H9 (cell line): ENCODE measurements around the gene OR6Y1. TPM values are rescaled to one million over a fixed set of nuclear protein-coding genes. Genes with fewer than 3 reads are reported as not detected.

Experiments
- DNase-seq: peaks from one replicate; pipeline ENCODE4 v3.0.0-alpha.2; 2017
- H2AFZ ChIP-seq: one replicate; pipeline ENCODE4 v1.6.1; 2013; ENCODE audit warnings: mild to moderate bottlenecking, low read length, control low read depth, moderate library complexity
- H2AK5ac ChIP-seq: 2 replicates; pipeline ENCODE4 v1.6.1; 2013; ENCODE audit warnings: low read length, control low read depth, mixed read lengths; ENCODE audit not compliant: insufficient read length
- H2BK120ac ChIP-seq: one replicate; pipeline ENCODE4 v1.6.1; 2013; ENCODE audit warnings: low read depth, mild to moderate bottlenecking, low read length, control low read depth, inconsistent platforms; ENCODE audit not compliant: poor library complexity, severe bottlenecking
- H2BK12ac ChIP-seq: 2 replicates; pipeline ENCODE4 v1.6.1; 2013; ENCODE audit warnings: low read length, control low read depth, mixed read lengths, low read depth; ENCODE audit not compliant: insufficient read length
- H2BK15ac ChIP-seq: 2 replicates; pipeline ENCODE4 v1.6.1; 2013; ENCODE audit warnings: low read depth, low read length, control low read depth
- H2BK20ac ChIP-seq: one replicate; pipeline ENCODE4 v1.6.1; 2013; ENCODE audit warnings: low read depth, mild to moderate bottlenecking, low read length, control low read depth, inconsistent platforms; ENCODE audit not compliant: poor library complexity, severe bottlenecking
- H2BK5ac ChIP-seq: 2 replicates; pipeline ENCODE4 v1.6.1; 2013; ENCODE audit warnings: low read length, control low read depth, mixed read lengths; ENCODE audit not compliant: insufficient read length
- H3K14ac ChIP-seq: 2 replicates; pipeline ENCODE4 v1.6.1; 2013; ENCODE audit warnings: low read length, control low read depth; ENCODE audit not compliant: insufficient read depth
- H3K18ac ChIP-seq: 2 replicates; pipeline ENCODE4 v1.6.1; 2013; ENCODE audit warnings: low read depth, mild to moderate bottlenecking, mixed read lengths, low read length, control low read depth; ENCODE audit not compliant: insufficient read length
- H3K23ac ChIP-seq: 2 replicates; pipeline ENCODE4 v1.6.1; 2013; ENCODE audit warnings: low read length, control low read depth, mixed read lengths, low read depth; ENCODE audit not compliant: insufficient read length
- H3K23me2 ChIP-seq: 2 replicates; pipeline ENCODE4 v1.6.1; 2013; ENCODE audit warnings: low read depth, mild to moderate bottlenecking, mixed read lengths, low read length, control low read depth; ENCODE audit not compliant: insufficient read length, poor library complexity, severe bottlenecking
- H3K27ac ChIP-seq: 2 replicates; pipeline ENCODE4 v1.5.1; 2013; ENCODE audit warnings: low read length, control low read depth, mixed read lengths, low read depth; ENCODE audit not compliant: insufficient read length
- H3K27me3 ChIP-seq: 2 replicates; pipeline ENCODE4 v1.6.1; 2013; ENCODE audit warnings: low read length, control low read depth, inconsistent platforms; ENCODE audit not compliant: insufficient read depth
- H3K4ac ChIP-seq: 2 replicates; pipeline ENCODE4 v1.6.1; 2013; ENCODE audit warnings: low read depth, mild to moderate bottlenecking, control low read depth, inconsistent platforms, low read length, moderate library complexity
- H3K4me1 ChIP-seq: 2 replicates; pipeline ENCODE4 v1.6.1; 2013; ENCODE audit warnings: low read length, control low read depth, inconsistent platforms; ENCODE audit not compliant: insufficient read depth
- H3K4me2 ChIP-seq: 2 replicates; pipeline ENCODE4 v1.6.1; 2013; ENCODE audit warnings: low read length, control low read depth, mixed read lengths; ENCODE audit not compliant: insufficient read length, insufficient read depth
- H3K56ac ChIP-seq: 2 replicates; pipeline ENCODE4 v1.6.1; 2013; ENCODE audit warnings: low read depth, mild to moderate bottlenecking, mixed read lengths, low read length, control low read depth; ENCODE audit not compliant: insufficient read length
- H3K79me1 ChIP-seq: 2 replicates; pipeline ENCODE4 v1.6.1; 2013; ENCODE audit warnings: low read depth, mild to moderate bottlenecking, moderate library complexity, low read length, control low read depth, inconsistent platforms; ENCODE audit not compliant: insufficient read depth, poor library complexity, severe bottlenecking
- H3K79me2 ChIP-seq: 2 replicates; pipeline ENCODE4 v1.6.1; 2013; ENCODE audit warnings: low read length, control low read depth, inconsistent platforms; ENCODE audit not compliant: insufficient read depth
- H3K9ac ChIP-seq: 2 replicates; pipeline ENCODE4 v1.6.1; 2013; ENCODE audit warnings: low read length, control low read depth, mixed read lengths; ENCODE audit not compliant: insufficient read length; ENCODE audit errors: extremely low read depth
- H3K9me3 ChIP-seq: one replicate; pipeline ENCODE4 v1.6.1; 2013; ENCODE audit warnings: low read depth, low read length, inconsistent platforms; ENCODE audit not compliant: control insufficient read depth
- H3T11ph ChIP-seq: one replicate; pipeline ENCODE4 v1.6.1; 2013; ENCODE audit warnings: mild to moderate bottlenecking, low read length, control low read depth, inconsistent platforms
- H4K20me1 ChIP-seq: one replicate; pipeline ENCODE4 v1.6.1; 2013; ENCODE audit not compliant: control insufficient read depth, insufficient read length, insufficient read depth
- H4K5ac ChIP-seq: 2 replicates; pipeline ENCODE4 v1.6.1; 2013; ENCODE audit warnings: low read depth, mild to moderate bottlenecking, mixed read lengths, low read length, control low read depth; ENCODE audit not compliant: insufficient read length
- H4K8ac ChIP-seq: replicated peaks from 2 replicates; pipeline ENCODE4 v1.6.1; 2013; ENCODE audit warnings: low read length, control low read depth, mixed read lengths, low read depth; ENCODE audit not compliant: insufficient read length
- H4K91ac ChIP-seq: 2 replicates; pipeline ENCODE4 v1.6.1; 2013; ENCODE audit warnings: low read depth, mild to moderate bottlenecking, moderate library complexity, mixed read lengths, low read length, control low read depth; ENCODE audit not compliant: insufficient read length
- H3K27ac Mint-ChIP-seq, 3 experiments: 2 replicates in 2 of 3; 3 replicates in 1 of 3; pipeline ENCODE4 v1.8.0; 2020 to 2021; ENCODE audit warnings: mixed read lengths in 3 of 3, mild to moderate bottlenecking in 1 of 3, moderate library complexity in 1 of 3
- H3K27me3 Mint-ChIP-seq: 2 replicates; pipeline ENCODE4 v1.8.0; 2021; ENCODE audit warnings: low read depth, mild to moderate bottlenecking, moderate library complexity, mixed read lengths
- H3K36me3 Mint-ChIP-seq, 3 experiments: 2 replicates in 2 of 3; 3 replicates in 1 of 3; pipeline ENCODE4 v1.8.0; 2020 to 2021; ENCODE audit warnings: low read depth in 3 of 3, mixed read lengths in 3 of 3; ENCODE audit not compliant: insufficient read depth in 1 of 3
- H3K4me1 Mint-ChIP-seq, 2 experiments: 2 replicates each; pipeline ENCODE4 v1.8.0; 2020; ENCODE audit warnings: mixed read lengths in 2 of 2
- H3K4me3 Mint-ChIP-seq, 2 experiments: 2 replicates in 1 of 2; 3 replicates in 1 of 2; pipeline ENCODE4 v1.8.0; 2020 to 2021; ENCODE audit warnings: mild to moderate bottlenecking in 2 of 2, mixed read lengths in 2 of 2, moderate library complexity in 1 of 2
- H3K9me3 Mint-ChIP-seq, 2 experiments: 2 replicates in 1 of 2; 3 replicates in 1 of 2; pipeline ENCODE4 v1.8.0; 2020; ENCODE audit warnings: mild to moderate bottlenecking in 2 of 2, mixed read lengths in 2 of 2, moderate library complexity in 1 of 2
- CTCF ChIP-seq: fragments of 200-600 bp; sonication (generic); conservative IDR thresholded peaks from 3 replicates; pipeline ENCODE4 v1.8.0; 2021; ENCODE audit warnings: antibody characterized with exemption, mild to moderate bottlenecking
- whole genome bisulfite sequencing: extraction: QIAGEN DNeasy Blood & Tissue Kit; methylation state at CpG from one replicate; pipeline ENCODE4 v1.1.7; 2013; ENCODE audit warnings: missing lambda C conversion rate, low lambda C conversion rate, mixed read lengths; ENCODE audit not compliant: insufficient read length; ENCODE audit errors: extremely low coverage; 5-methylcytosine and 5-hydroxymethylcytosine counted together
- total RNA-seq: library from RNA; stranded (reverse); gene quantifications from 2 replicates; pipeline ENCODE4 v1.2.1, GENCODE V29; 2021

The OR6Y1 gene
- total RNA-seq, 1 experiment from 2014 or later: not detected

GRCh38 chr1:158494796-158495195 is 59.4 kb downstream of the OR6Y1 start:
- WGBS: no CpG with 5 or more reads among the region's 2 CpGs
- Mint-ChIP-seq H3K4me3 (no peak overlapping the region), H3K4me1 (no peaks in the 10 kb centered on the region), H3K36me3 (no peaks in the 10 kb centered on the region), H3K27ac (no peak overlapping the region), H3K27me3 (no peaks in the 10 kb centered on the region), H3K9me3 (no peaks in the 10 kb centered on the region)
- no peak overlapping the region for H4K91ac ChIP-seq
- no peak overlapping the region for H2BK120ac ChIP-seq
- no peaks in the 10 kb centered on the region for H4K20me1 ChIP-seq
- no peak overlapping the region for H3T11ph ChIP-seq
- H4K8ac ChIP-seq: no peak overlapping the region
- H2BK15ac ChIP-seq: no peak overlapping the region
- no peak overlapping the region for H3K9ac ChIP-seq
- no peaks in the 10 kb centered on the region for H3K79me1 ChIP-seq
- no peak overlapping the region for H2BK5ac ChIP-seq
- no peak overlapping the region for H3K56ac ChIP-seq
- H2AFZ ChIP-seq: no peak overlapping the region
- no peak overlapping the region for H2BK12ac ChIP-seq
- H2AK5ac ChIP-seq: no peak overlapping the region
- no peak overlapping the region for H3K27ac ChIP-seq
- no peaks in the 10 kb centered on the region for H3K23me2 ChIP-seq
- no peaks in the 10 kb centered on the region for H3K4me1 ChIP-seq
- TF ChIP-seq CTCF: no peak
- no peak for DNase-seq
- H3K4ac ChIP-seq: no peak overlapping the region
- H3K14ac ChIP-seq: no peak overlapping the region
- H3K23ac ChIP-seq: no peak overlapping the region
- H3K79me2 ChIP-seq: no peaks in the 10 kb centered on the region
- H3K9me3 ChIP-seq: no peaks in the 10 kb centered on the region
- no peak overlapping the region for H3K4me2 ChIP-seq
- no peak overlapping the region for H4K5ac ChIP-seq
- H3K18ac ChIP-seq: no peak overlapping the region
- no peak overlapping the region for H2BK20ac ChIP-seq
- H3K27me3 ChIP-seq: no peaks in the 10 kb centered on the region

Other genes starting within 250 kb of the OR6Y1 start
- not detected in 2 replicates for gene CD1B, start 222.9 kb downstream of the OR6Y1 start, total RNA-seq
- not detected in 2 replicates for gene CD1E, start 200.5 kb downstream of the OR6Y1 start, total RNA-seq
- not detected in 2 replicates for gene OR10T2, start 154.9 kb downstream of the OR6Y1 start, total RNA-seq
- not detected in 2 replicates for gene OR10K2, start 128.2 kb downstream of the OR6Y1 start, total RNA-seq
- not detected in 2 replicates for gene OR10K1, start 92.6 kb downstream of the OR6Y1 start, total RNA-seq
- not detected in 2 replicates for gene OR10R2, start 82.2 kb downstream of the OR6Y1 start, total RNA-seq
- gene OR6P1, start 16.2 kb upstream of the OR6Y1 start, total RNA-seq: not detected in 2 replicates
- gene OR10X1, start 25.5 kb upstream of the OR6Y1 start, total RNA-seq: not detected in 2 replicates
- gene OR10Z1, start 50.9 kb upstream of the OR6Y1 start, total RNA-seq: not detected in 2 replicates
- not detected in 2 replicates for gene SPTA1, start 132.3 kb upstream of the OR6Y1 start, total RNA-seq
- gene OR6K2, start 146.2 kb upstream of the OR6Y1 start, total RNA-seq: not detected in 2 replicates
- not detected in 2 replicates for gene OR6K3, start 166.3 kb upstream of the OR6Y1 start, total RNA-seq
- gene OR6K6, start 200.3 kb upstream of the OR6Y1 start, total RNA-seq: not detected in 2 replicates
- gene OR6N1, start 217.8 kb upstream of the OR6Y1 start, total RNA-seq: not detected in 2 replicates
- gene OR6N2, start 226.8 kb upstream of the OR6Y1 start, total RNA-seq: not detected in 2 replicates